Measurements from ENCODE around the gene NDOR1.

Gene NDOR1

DNA sequence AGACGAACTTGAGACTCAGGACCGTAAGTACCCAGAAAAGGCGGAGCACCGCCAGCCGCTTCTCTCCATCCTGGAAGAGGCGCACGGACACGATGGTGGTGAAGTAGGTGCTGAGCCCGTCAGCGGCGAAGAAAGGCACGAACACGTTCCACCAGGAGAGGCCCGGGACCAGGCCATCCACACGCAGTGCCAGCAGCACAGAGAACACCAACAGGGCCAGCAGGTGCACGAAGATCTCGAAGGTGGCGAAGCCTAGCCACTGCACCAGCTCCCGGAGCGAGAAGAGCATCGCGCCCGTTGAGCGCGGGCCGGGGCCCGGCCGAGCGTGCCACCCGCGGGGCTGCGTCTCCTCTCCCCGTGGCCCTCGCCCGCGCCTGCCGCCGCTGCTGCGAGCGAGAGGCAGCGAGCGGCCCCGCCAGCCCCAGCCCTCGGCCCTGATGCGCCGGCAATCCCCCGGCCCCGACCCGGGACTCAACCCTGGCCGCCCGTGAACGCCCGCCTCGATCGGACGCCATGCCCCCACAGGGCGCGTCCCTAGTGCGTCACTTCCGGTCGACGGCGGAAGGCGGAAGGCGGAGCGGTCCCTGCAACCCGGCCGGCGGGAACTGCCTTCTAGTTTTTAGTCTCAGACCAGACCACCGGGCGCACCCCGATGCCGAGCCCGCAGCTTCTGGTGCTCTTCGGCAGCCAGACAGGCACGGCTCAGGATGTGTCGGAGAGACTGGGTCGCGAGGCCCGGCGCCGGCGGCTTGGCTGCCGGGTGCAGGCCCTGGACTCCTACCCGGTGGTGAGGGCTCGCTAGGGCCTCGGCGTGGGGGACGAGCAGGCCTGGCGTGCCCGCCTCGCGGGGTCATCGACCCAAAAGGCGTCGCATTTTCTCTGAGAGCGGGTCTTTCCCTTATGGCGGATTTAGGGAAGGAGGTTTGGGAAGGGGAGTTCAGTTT is at the start of gene NDOR1, which contains the start of gene TMEM203:
NDOR1 (plus strand) TSS at position 575 of the 944 bp plus-strand sequence; CDS start at position 653, 78 bp downstream.
TMEM203 (minus strand) TSS at position 523 of the 944 bp plus-strand sequence; CDS start at position 289, 234 bp downstream.
- peak; percentile 81 to 85 for DNase-seq

DNA sequence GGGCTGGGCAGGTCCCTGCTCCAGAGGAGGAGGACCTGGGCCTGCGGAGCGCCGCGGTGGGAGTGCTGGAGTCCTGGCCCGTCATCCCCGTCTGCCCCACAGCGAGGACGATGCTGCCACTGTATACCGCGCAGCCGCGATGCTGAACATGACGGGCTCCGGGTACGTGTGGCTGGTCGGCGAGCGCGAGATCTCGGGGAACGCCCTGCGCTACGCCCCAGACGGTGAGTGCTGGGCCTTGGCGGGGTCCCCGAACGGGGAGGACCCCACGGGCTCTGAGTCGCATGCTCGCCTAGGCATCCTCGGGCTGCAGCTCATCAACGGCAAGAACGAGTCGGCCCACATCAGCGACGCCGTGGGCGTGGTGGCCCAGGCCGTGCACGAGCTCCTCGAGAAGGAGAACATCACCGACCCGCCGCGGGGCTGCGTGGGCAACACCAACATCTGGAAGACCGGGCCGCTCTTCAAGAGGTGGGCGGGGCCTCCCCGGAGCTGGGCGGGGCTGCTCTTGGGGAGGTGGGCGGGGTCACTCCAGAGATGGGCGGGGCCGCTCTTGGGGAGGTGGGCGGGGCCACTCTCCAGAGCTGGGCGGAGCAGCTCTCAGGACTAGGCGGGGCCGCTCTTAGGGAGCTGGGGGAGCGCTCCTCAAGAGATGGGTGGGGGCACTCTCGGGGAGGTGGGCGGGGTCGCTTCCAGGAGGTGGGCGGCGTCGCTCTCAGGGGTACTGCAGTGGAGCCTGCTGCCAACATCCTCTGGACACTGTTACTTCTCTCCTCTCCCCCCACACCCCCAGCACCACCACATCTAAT is 48.7 kb upstream of the NDOR1 start:
- no peak for DNase-seq

DNA sequence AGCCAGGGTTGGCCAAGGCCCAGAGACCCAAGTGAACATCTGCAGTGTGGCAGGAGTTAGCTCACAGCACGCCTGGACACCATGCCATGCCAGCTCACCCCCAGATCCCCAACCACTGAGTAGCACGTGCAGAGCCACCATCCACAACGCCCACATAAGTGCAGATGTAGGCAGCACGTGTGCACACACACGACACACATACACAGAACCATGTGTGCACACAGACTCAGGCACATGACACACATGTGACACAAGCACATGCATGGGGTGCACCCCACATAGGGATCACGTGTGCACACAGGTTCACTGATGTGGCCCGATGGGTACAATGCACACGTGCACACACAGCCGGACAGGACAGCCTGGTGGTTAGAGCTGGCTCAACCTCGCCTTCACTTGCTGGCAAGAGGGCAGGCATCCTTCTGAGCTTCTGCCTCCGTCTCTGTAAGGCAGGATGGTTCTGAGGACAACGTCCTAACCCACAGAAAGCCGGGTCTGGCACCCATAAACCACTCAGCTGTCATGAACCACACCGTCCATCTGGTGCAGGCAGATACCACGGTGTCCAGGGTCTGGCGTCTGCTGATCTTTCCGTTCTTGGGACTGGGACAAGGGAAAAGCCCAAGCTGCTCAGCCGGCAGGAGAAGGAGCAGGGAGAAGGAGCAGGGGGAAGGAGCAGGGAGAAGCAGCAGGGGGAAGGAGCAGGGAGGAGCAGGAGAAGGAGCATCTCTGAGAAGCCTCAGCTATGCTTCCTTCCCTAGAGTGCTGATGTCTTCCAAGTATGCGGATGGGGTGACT is 47.7 kb upstream of the NDOR1 start:
- no peak for DNase-seq

DNA sequence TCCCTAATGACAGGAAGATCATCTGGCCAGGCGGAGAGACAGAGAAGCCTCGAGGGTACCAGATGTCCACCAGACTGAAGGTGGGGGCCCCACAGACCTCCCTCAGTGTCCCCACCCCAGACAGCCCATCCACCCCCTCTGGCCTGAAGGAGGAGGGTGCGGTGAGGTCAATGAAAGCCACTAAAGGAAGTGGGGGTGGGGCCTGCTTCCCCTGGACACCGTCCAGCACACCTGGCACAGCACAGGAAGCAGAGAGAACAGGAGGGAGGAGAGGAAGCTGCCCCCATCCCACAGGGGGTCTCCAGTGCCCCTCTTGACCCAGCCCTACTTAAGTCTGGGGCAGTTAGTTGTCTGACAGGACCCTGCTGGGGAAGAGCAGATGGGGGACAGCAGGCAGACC is 46.9 kb upstream of the NDOR1 start:
- DNase-seq: peak in 1 of 2 experiments; percentile 27

DNA sequence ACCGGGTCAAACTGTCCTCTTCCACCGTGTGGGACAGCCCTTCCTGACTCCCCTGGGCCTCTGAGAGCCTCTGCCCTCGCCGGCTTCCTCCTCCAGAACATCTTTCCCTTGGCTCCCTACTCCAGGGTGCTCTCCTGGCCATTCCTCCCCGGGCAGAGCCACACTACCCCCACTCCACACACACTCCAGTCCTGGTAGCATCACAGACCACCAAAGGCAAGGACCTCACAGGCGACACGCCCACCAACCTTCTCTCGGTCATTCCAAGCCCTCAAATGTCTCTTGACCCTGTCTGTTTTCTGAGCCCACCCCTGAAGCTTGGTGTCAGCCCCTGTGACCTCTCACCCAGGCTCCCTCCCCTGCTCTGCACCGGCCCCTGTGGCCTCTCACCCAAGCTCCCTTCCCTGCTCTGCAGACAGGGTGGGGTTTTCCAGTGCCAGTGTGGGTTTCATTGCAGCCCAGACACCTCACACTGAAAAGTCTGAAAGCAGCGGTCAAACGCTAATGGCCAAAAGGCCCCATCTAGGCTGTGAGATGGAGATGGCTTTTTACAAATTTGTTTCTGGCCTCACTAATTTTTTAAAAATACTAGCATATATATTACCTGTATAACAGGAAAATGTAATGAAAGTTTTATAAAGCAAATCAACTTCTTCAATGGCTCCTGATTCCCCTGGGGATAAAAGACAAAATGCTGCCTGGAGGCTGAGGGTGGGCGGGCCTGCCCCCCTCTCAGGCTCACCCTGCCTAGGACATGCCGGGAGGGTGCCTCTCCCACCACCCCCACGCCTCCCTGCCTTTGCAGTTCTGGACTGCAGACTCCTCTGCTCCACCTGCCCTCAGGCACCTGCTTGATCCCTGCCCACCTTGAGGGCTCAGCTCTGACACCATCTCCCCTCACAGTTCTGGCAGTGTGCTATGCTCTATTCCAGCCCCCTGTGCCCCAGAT is 46.1 kb upstream of the NDOR1 start:
- no peak for DNase-seq

DNA sequence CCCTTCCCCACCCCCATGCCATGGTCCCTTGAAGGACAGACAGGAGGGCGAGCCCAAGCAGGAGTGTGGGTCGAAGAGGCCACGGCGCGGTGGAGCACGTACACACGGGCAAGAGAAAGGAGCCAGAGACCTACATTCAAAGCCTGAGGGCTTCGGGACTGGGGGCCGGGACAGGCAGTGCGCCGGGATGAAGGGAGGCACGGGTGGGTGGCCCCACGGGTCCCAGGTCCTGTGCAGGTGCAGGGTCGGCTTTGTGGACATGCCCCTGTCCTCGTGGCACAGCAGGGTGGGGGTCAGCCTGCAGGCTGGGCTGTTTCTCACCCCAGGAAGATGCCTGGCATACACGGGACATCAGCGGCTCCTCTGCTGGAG is 45.5 kb upstream of the NDOR1 start:
- DNase-seq: no peak

DNA sequence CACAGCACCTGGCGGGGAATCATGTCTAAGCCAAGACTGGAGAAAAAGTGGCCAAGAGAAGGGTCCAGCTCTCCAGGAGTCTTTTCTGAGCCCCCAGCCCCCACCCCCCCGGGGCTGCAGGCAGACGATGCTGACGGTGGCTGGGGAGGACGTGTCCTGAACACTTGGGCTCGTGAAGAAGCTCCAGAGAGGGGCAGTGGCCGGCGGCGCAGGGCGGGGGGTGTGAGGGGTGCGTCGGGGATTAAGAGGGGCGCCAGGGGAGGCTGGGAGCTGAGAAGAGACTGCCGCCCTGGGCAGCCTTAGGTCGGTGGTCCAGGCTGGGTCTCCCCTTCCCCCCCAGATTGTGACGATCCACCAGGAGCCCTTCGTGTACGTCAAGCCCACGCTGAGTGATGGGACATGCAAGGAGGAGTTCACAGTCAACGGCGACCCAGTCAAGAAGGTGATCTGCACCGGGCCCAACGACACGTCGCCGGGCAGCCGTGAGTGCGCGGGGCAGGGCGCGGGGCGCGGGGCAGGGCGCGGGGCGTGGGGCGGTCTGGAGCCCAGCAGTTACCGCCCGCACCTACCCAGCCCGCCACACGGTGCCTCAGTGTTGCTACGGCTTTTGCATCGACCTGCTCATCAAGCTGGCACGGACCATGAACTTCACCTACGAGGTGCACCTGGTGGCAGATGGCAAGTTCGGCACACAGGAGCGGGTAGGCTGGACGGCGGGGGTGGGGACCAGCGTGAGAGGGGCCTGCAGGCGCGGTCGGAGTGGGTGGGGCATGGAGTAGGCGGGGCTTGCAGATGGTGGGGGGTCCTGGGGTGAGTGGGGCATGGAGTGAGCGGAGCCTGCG is 44.6 kb upstream of the NDOR1 start:
- DNase-seq: peak in 1 of 2 experiments; percentile 52

DNA sequence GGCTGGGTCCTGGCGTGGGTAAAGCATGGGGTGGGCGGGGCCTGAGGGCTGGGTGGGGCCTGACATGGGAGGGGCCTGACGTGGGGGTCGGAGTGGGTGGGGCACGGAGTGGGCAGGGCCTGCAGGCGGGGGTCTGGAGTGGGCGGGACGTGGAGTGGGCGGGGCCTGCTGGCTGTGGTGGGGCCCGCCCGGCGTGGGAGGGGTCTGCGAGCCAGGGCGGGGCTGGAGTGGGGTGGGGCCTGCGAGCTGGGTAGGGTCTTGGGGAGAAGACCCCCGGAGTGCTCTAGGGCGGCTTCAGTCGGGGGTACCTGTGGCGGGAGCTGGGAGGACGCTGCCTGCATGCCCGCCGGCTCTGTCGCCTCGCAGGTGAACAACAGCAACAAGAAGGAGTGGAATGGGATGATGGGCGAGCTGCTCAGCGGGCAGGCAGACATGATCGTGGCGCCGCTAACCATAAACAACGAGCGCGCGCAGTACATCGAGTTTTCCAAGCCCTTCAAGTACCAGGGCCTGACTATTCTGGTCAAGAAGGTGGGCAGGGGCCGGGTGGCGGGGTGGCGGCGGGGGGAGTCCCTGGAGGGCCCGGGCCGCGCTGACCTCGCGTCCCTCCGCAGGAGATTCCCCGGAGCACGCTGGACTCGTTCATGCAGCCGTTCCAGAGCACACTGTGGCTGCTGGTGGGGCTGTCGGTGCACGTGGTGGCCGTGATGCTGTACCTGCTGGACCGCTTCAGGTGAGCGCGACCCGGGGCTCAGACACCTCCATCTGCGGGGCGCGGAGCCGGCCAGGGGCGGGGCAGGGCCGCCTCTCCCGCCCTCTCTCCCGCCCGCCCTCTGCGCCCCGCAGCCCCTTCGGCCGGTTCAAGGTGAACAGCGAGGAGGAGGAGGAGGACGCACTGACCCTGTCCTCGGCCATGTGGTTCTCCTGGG is 43.7 kb upstream of the NDOR1 start:
- no peak for DNase-seq

DNA sequence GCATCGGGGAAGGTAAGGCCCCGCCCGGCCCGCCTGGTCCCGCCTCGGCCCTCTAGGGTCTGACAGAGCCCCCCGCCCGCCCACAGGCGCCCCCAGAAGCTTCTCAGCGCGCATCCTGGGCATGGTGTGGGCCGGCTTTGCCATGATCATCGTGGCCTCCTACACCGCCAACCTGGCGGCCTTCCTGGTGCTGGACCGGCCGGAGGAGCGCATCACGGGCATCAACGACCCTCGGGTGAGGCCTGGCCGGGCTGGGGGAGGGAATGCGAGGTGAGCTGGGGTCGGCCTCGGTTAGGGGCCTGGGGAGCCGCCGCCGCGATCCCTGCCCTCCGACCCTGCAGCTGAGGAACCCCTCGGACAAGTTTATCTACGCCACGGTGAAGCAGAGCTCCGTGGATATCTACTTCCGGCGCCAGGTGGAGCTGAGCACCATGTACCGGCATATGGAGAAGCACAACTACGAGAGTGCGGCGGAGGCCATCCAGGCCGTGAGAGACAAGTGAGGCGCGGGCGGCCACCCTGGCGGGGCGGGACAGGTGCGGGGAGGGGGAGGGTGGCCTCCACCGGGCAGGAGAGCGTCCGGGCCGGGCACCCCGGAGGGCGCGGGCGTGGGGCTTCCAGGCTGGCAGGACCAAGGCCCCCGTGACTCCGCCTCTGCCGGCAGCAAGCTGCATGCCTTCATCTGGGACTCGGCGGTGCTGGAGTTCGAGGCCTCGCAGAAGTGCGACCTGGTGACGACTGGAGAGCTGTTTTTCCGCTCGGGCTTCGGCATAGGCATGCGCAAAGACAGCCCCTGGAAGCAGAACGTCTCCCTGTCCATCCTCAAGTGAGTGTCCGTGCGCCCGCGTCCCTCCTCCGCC is 42.8 kb upstream of the NDOR1 start:
- DNase-seq: peak in 1 of 2 experiments; percentile 27

DNA sequence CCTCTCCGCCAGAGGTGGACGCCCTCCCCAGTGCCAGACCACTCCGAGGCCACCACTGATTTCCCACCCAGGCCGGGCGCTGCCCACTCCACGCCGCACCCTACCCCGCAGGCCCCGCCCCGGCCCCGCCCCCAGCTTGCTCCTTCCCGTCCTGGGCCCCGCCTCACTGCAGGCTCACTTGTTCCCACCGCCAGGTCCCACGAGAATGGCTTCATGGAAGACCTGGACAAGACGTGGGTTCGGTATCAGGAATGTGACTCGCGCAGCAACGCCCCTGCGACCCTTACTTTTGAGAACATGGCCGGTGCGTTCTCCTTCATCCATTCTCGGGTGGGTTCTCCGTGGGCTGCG is 42.2 kb upstream of the NDOR1 start:
- peak in 1 of 2 experiments; percentile 28 for DNase-seq

DNA sequence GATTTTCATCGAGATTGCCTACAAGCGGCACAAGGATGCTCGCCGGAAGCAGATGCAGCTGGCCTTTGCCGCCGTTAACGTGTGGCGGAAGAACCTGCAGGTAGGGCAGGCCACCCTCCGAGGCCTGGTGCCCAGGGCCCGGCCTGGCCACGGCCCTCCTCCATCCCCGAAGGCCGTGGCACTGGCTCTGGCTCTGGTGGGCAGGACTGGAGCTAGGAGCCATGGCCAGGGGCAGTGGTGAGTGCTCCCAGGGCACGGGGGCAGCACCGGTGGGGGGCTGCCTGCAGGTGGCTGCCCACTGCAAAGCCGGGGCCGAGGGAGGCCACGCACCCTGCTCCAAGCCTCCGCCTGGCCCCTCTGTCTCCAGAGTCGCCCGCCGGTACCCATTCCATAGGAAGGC is 41.7 kb upstream of the NDOR1 start:
- DNase-seq: no peak

DNA sequence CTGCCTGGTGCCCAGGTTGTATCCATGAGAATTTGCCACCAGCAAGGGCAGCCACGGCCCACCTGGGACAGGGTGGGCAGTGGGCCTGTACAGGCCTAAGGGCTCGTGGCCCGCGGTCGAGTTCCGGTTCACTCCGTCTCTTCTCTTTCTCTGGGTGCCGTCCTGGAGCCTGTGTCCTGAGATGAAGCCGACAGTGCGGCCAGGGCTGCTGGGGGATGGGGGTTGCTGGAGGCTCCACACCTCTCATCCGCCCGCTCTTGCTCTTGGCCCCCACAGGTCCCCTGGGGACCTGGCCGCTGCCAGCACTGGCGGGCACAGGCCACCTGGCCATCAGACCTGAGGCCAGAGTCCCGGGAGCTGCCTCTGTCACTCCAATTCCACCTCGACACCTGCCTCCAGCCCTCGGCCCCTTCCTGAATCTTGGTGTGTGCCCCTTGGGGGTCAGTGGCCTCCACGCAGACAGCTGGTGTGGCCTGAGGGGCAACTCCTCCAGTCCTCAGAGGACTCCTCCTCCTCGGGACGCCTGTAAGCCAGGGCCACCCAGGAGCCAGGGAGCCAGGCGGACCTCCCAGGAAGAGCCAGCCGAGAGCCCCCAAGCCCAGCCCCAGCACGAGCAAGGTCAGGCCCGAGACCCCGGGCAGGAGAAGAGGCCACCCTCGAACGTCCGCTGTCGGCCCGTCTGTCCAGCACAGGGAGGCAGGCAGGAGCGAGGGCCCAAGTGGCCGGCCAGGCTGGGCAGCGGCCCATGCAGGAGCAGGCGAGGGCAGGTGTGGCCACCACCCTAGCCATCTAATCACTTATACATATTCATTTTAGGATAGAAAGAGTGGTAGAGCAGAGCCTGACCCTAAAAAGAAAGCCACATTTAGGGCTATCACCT is 40.9 kb upstream of the NDOR1 start:
- DNase-seq: no peak

DNA sequence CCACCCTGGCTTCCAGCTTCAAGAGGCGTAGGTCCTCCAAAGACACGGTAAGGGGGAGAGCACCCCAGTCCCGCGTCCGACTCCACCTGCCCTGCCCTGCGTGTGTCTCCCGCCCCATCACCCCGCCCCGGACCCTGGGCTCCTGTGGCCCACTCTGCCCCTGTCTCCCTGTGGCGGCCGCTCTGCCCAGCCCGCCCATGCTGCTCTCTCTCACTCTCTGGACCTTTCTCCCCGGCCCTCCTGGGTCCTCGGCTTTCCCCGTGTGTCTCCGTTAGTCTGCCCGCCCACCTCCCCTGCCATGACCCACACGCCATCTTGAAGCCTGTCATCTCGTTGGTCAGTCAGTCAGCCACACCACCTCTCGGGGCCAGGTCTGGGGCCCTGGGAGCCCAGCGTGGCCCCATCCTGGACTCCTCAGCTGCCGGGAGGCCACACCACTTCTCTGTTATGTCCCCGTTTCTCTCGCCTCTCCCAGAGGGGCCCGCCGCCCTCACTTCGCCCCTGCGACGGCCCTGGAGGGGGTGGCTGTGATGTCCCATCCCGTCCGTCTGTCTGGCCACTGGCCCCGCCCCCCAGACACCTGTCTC is 40.2 kb upstream of the NDOR1 start:
- no peak for DNase-seq

DNA sequence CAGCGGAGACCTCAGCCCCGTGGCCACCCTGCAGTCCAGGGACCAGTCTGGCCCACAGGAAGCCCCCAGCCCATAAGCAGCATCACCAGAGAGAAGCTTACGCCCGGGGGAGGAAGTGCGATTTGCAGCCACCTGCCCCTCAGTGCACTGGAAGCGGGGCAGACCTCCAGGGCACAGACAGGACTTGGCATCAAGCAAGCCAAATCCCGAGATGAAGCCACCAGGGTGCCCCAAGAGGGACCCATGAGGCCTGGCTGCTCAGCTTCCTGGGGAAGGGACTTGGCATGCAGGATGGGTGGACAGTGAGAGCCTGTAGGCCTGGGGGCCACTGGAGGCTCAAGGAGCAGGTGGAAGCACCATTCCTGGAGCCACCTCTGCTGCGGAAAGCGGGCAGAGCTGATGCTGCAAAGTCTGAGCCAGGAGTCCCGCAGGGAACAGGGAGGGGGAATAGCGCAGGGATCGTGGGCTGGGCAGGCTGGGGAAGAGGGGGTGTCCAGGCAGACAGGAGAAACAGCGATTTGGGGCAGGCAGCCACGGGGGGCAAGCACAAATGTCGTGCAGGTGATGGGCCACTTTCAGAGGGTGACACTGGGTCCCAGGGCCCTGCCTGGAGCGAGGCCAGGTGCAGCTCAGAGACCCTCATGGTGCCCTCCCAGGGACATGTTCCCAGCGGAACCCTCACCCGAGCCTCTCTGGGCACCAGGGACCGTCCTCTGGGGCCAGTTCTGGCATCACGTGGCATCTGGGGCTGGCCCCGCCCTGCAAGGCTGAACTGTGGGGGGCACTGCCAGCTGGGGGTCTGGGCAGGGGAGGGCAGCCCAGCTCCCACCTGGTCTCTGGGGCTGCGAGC is 38.9 kb upstream of the NDOR1 start:
- DNase-seq: no peak

DNA sequence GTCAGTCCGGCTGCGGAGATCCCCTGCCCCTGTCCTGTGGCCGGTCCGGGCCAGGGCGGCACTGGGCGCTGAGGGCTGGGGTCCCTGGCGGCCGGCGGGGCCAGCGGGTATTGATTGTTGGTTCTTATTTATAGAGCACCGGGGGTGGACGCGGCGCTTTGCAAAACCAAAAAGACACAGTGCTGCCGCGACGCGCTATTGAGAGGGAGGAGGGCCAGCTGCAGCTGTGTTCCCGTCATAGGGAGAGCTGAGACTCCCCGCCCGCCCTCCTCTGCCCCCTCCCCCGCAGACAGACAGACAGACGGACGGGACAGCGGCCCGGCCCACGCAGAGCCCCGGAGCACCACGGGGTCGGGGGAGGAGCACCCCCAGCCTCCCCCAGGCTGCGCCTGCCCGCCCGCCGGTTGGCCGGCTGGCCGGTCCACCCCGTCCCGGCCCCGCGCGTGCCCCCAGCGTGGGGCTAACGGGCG is 38.2 kb upstream of the NDOR1 start:
- DNase-seq: peak in 1 of 2 experiments; percentile 21
